HS-27A (cell line): ENCODE results near the gene VPS4A.

ENCODE experiments used
- DNase-seq: peaks from one replicate; pipeline ENCODE4 v3.0.0-alpha.2; 2012; ENCODE audit warnings: low read depth, missing footprints

Gene VPS4A

GRCh38 chr16:69307091-69307490 lies 4.1 kb upstream of the VPS4A start:
- no peak for DNase-seq

GRCh38 chr16:69307856-69308255 lies 3.3 kb upstream of the VPS4A start:
- DNase-seq = no peak

GRCh38 chr16:69309316-69309715 lies 1.8 kb upstream of the VPS4A start:
- no peak for DNase-seq

GRCh38 chr16:69311533-69312387 lies 610 bp downstream of the VPS4A start:
- no peak for DNase-seq

GRCh38 chr16:69313469-69313868 lies 2.3 kb downstream of the VPS4A start:
- no peak for DNase-seq

- no peak for DNase-seq
Observed at GRCh38 chr16:69314534-69314933, 3.4 kb downstream of the VPS4A start.

GRCh38 chr16:69315486-69316311 lies 4.5 kb downstream of the VPS4A start:
- DNase-seq = no peak

GRCh38 chr16:69316595-69317034 lies 5.5 kb downstream of the VPS4A start:
- no peak for DNase-seq

- no peak for DNase-seq
Observed at GRCh38 chr16:69318177-69318910, 7.2 kb downstream of the VPS4A start.

- no peak for DNase-seq
Observed at GRCh38 chr16:69318911-69319289, 7.8 kb downstream of the VPS4A start.

GRCh38 chr16:69319381-69319780 lies 8.2 kb downstream of the VPS4A start:
- no peak for DNase-seq

- no peak for DNase-seq
Observed at GRCh38 chr16:69319826-69320739, 8.9 kb downstream of the VPS4A start.

- DNase-seq = no peak
Observed at GRCh38 chr16:69320740-69321073, 9.6 kb downstream of the VPS4A start.

GRCh38 chr16:69321080-69321479 lies 9.9 kb downstream of the VPS4A start:
- no peak for DNase-seq

- no peak for DNase-seq
Observed at GRCh38 chr16:69322343-69322742, 11.2 kb downstream of the VPS4A start.

- DNase-seq = no peak
Observed at GRCh38 chr16:69323415-69323814, 12.3 kb downstream of the VPS4A start.

GRCh38 chr16:69324013-69324531 lies 12.9 kb downstream of the VPS4A start:
- no peak for DNase-seq

- no peak for DNase-seq
Observed at GRCh38 chr16:69324585-69325253, 13.6 kb downstream of the VPS4A start.

- no peak for DNase-seq
Observed at GRCh38 chr16:69325784-69326171, 14.6 kb downstream of the VPS4A start.

- no peak for DNase-seq
Observed at GRCh38 chr16:69326172-69326873, 15.2 kb downstream of the VPS4A start.
